OCI-LY3 (cell line): ENCODE measurements around the gene ARHGEF16.

Experiments
- H2AFZ ChIP-seq: fragments of 200-600, 300-600 bp; shearing (Covaris generic); 2 replicates; pipeline ENCODE4 v1.6.0; 2014; ENCODE audit warnings: antibody characterized with exemption, low read depth, low read length
- H3K27ac ChIP-seq: fragments of 200-600, 300-600 bp; sonication (generic); 2 replicates; pipeline ENCODE4 v1.5.1; 2014; ENCODE audit warnings: mild to moderate bottlenecking, low read length, moderate library complexity, mixed read lengths
- H3K27me3 ChIP-seq: fragments of 200-600, 300-600 bp; sonication (generic); 2 replicates; pipeline ENCODE4 v1.6.1; 2014; ENCODE audit warnings: low read depth, low read length, mixed read lengths
- H3K36me3 ChIP-seq: fragments of 200-600, 300-600 bp; sonication (generic); replicated peaks from 2 replicates; pipeline ENCODE3; 2014; ENCODE audit warnings: low read depth, low read length, mixed read lengths
- H3K4me1 ChIP-seq: fragments of 300-600, 200-600 bp; sonication (generic); 2 replicates; pipeline ENCODE4 v1.6.1; 2014; ENCODE audit warnings: low read length, mixed read lengths
- H3K4me2 ChIP-seq: fragments of 200-600, 300-600 bp; sonication (generic); 2 replicates; pipeline ENCODE4 v1.6.1; 2014; ENCODE audit warnings: low read length, mixed read lengths
- H3K4me3 ChIP-seq: fragments of 300-600, 200-600 bp; sonication (generic); 2 replicates; pipeline ENCODE4 v1.5.1; 2014; ENCODE audit warnings: antibody characterized with exemption, mild to moderate bottlenecking, low read length, moderate library complexity
- H3K79me2 ChIP-seq: fragments of 300-600, 200-600 bp; shearing (Covaris generic); 2 replicates; pipeline ENCODE4 v1.6.1; 2014; ENCODE audit warnings: mild to moderate bottlenecking, low read length, mixed read lengths
- H3K9ac ChIP-seq: fragments of 300-600, 200-600 bp; shearing (Covaris generic); 2 replicates; pipeline ENCODE4 v1.6.0; 2014; ENCODE audit warnings: mild to moderate bottlenecking, low read length, moderate library complexity
- H3K9me3 ChIP-seq: fragments of 200-600, 300-600 bp; shearing (Covaris generic); 2 replicates; pipeline ENCODE4 v1.6.1; 2014; ENCODE audit warnings: low read length, mixed read lengths; ENCODE audit not compliant: insufficient read depth
- H4K20me1 ChIP-seq: fragments of 200-600, 300-600 bp; sonication (generic); 2 replicates; pipeline ENCODE4 v1.6.1; 2016; ENCODE audit warnings: low read length, mixed read lengths; ENCODE audit not compliant: insufficient read depth
- CTCF ChIP-seq: fragments of 200-600, 300-600 bp; sonication (generic); IDR thresholded peaks from 2 replicates; pipeline ENCODE4 v1.5.1; 2014; ENCODE audit warnings: antibody characterized with exemption, low read length, low read depth
- EZH2phosphoT487 ChIP-seq: fragments of 200-600 bp; shearing (Covaris generic); IDR thresholded peaks from 2 replicates; pipeline ENCODE4 v1.6.1; 2018; ENCODE audit warnings: antibody characterized with exemption, mixed run types, low read depth

ARHGEF16 gene

GRCh38 chr1:3530086-3530925 is 75.8 kb downstream of the ARHGEF16 start:
- no peaks in the 10 kb centered on the region for H3K27me3 ChIP-seq
- H3K4me2 ChIP-seq = peak overlapping the region; percentile 68
- H2AFZ ChIP-seq = no peak overlapping the region

More at GRCh38 chr1:3530086-3530925, 75.8 kb downstream of the ARHGEF16 start:
- Histone ChIP-seq H3K36me3 (no peaks in the 10 kb centered on the region), H4K20me1 (no peaks in the 10 kb centered on the region), H3K27ac (no peak overlapping the region), H3K9me3 (no peaks in the 10 kb centered on the region), H3K4me1 (peaks cover 3% of the 10 kb centered on the region; the same call in 1 of the 2 replicates), H3K79me2 (no peaks in the 10 kb centered on the region), H3K4me3 (peak overlapping the region; percentile 72), H3K9ac (peak overlapping the region; percentile 36; the same call in 1 of the 2 replicates)
- TF ChIP-seq EZH2phosphoT487 (no peak), CTCF (no peak)
